Liver (tissue), 9 donors: Measurements from ENCODE around the gene ORM2. TPM values are rescaled to one million over a fixed set of nuclear protein-coding genes. Genes with fewer than 3 reads are reported as not detected.

Experiments
- DNase-seq: peaks from one replicate; pipeline ENCODE4 v3.0.0-alpha.2; 2017; ENCODE audit warnings: low spot score
- H3K27ac ChIP-seq, 2 donors: one replicate each; pipeline ENCODE4 v1.7.0; 2013; ENCODE audit warnings: inconsistent platforms in 2 of 2, low read length in 2 of 2, control low read depth in 1 of 2, low read depth in 1 of 2, mild to moderate bottlenecking in 1 of 2
- H3K27me3 ChIP-seq, 4 donors: one replicate each; pipeline versions ENCODE4 v1.6.1 to v1.7.0; 2013; ENCODE audit warnings: low read length in 3 of 4, inconsistent platforms in 1 of 4, mild to moderate bottlenecking in 1 of 4, moderate library complexity in 1 of 4; ENCODE audit not compliant: control insufficient read depth in 4 of 4, insufficient read depth in 4 of 4
- H3K36me3 ChIP-seq, 4 donors: one replicate each; pipeline versions ENCODE4 v1.6.1 to v1.7.0; 2013; ENCODE audit warnings: low read length in 3 of 4, mild to moderate bottlenecking in 3 of 4, low read depth in 1 of 4, moderate library complexity in 1 of 4; ENCODE audit not compliant: control insufficient read depth in 4 of 4, insufficient read depth in 3 of 4
- H3K4me1 ChIP-seq, 4 donors: one replicate each; pipeline versions ENCODE4 v1.6.1 to v1.7.0; 2013; ENCODE audit warnings: low read length in 3 of 4, mild to moderate bottlenecking in 3 of 4, moderate library complexity in 1 of 4; ENCODE audit not compliant: control insufficient read depth in 4 of 4, insufficient read depth in 4 of 4
- H3K4me3 ChIP-seq, 3 donors: one replicate each; pipeline versions ENCODE4 v1.6.1 to v1.7.0; 2013; ENCODE audit warnings: low read length in 3 of 3, control low read depth in 1 of 3, low read depth in 1 of 3, mild to moderate bottlenecking in 1 of 3
- H3K9ac ChIP-seq, 2 donors: one replicate each; pipeline ENCODE4 v1.7.0; 2013; ENCODE audit warnings: low read length in 2 of 2, mild to moderate bottlenecking in 2 of 2, moderate library complexity in 2 of 2, control low read depth in 1 of 2, low read depth in 1 of 2
- H3K9me3 ChIP-seq, 4 donors: one replicate each; pipeline versions ENCODE4 v1.6.1 to v1.7.0; 2013; ENCODE audit warnings: low read length in 3 of 4; ENCODE audit not compliant: control insufficient read depth in 4 of 4
- ATF3 ChIP-seq: IDR thresholded peaks from 2 replicates; pipeline ENCODE4 v1.6.1; 2016; ENCODE audit warnings: antibody characterized with exemption
- CTCF ChIP-seq: fragments of 150-350 bp; IDR thresholded peaks from 2 replicates; pipeline ENCODE4 v1.5.1; 2017; ENCODE audit warnings: improper control_type of control experiment, low read depth, low read length; ENCODE audit not compliant: missing input control
- EGR1 ChIP-seq, 2 donors: IDR thresholded peaks; 2 replicates each; pipeline ENCODE4 v1.6.1; 2016 to 2018; ENCODE audit warnings: antibody characterized with exemption in 2 of 2, low read depth in 2 of 2
- FOXA1 ChIP-seq: IDR thresholded peaks from 2 replicates; pipeline ENCODE4 v1.6.1; 2016; ENCODE audit warnings: antibody characterized with exemption
- FOXA2 ChIP-seq: IDR thresholded peaks from 2 replicates; pipeline ENCODE4 v1.6.1; 2016; ENCODE audit warnings: antibody characterized with exemption
- GABPA ChIP-seq, 2 donors: IDR thresholded peaks in 1 of 2; conservative IDR thresholded peaks in 1 of 2; 2 replicates each; pipeline ENCODE4 v1.6.1; 2016; ENCODE audit warnings: antibody characterized with exemption in 2 of 2, mild to moderate bottlenecking in 1 of 2, moderate library complexity in 1 of 2
- HNF4A ChIP-seq, 2 donors: conservative IDR thresholded peaks; 2 replicates each; pipeline ENCODE4 v1.6.1; 2016; ENCODE audit warnings: antibody characterized with exemption in 2 of 2, mild to moderate bottlenecking in 2 of 2
- HNF4G ChIP-seq: IDR thresholded peaks from 2 replicates; pipeline ENCODE4 v1.6.1; 2016; ENCODE audit warnings: antibody characterized with exemption
- JUND ChIP-seq, 2 donors: IDR thresholded peaks; 2 replicates each; pipeline ENCODE4 v1.6.1; 2016; ENCODE audit warnings: antibody characterized with exemption in 2 of 2
- MAX ChIP-seq: IDR thresholded peaks from 2 replicates; pipeline ENCODE4 v1.6.1; 2016; ENCODE audit warnings: antibody characterized with exemption
- NR2F2 ChIP-seq: IDR thresholded peaks from 2 replicates; pipeline ENCODE4 v1.6.1; 2016; ENCODE audit warnings: antibody characterized with exemption
- RAD21 ChIP-seq, 2 donors: IDR thresholded peaks; 2 replicates each; pipeline ENCODE4 v1.6.1; 2016; ENCODE audit warnings: antibody characterized with exemption in 2 of 2, mild to moderate bottlenecking in 2 of 2
- REST ChIP-seq: IDR thresholded peaks from 2 replicates; pipeline ENCODE4 v1.6.1; 2016; ENCODE audit warnings: antibody characterized with exemption, mild to moderate bottlenecking
- RXRA ChIP-seq, 2 donors: IDR thresholded peaks; 2 replicates each; pipeline ENCODE4 v1.6.1; 2017 to 2018; ENCODE audit warnings: antibody characterized with exemption in 2 of 2, mild to moderate bottlenecking in 1 of 2
- SP1 ChIP-seq: IDR thresholded peaks from 2 replicates; pipeline ENCODE4 v1.6.1; 2018; ENCODE audit warnings: antibody characterized with exemption, mild to moderate bottlenecking
- TAF1 ChIP-seq: conservative IDR thresholded peaks from 2 replicates; pipeline ENCODE4 v1.6.1; 2016; ENCODE audit warnings: antibody characterized with exemption, mild to moderate bottlenecking
- YY1 ChIP-seq: IDR thresholded peaks from 2 replicates; pipeline ENCODE4 v1.6.1; 2016; ENCODE audit warnings: antibody characterized with exemption, mild to moderate bottlenecking
- ZBTB33 ChIP-seq: IDR thresholded peaks from 2 replicates; pipeline ENCODE4 v1.6.1; 2016; ENCODE audit warnings: antibody characterized with exemption
- WGBS: extraction: QIAGEN DNeasy Blood & Tissue Kit; methylation state at CpG from one replicate; pipeline ENCODE4 v1.1.7; 2013; 5-methylcytosine and 5-hydroxymethylcytosine counted together
- polyA plus RNA-seq, 2 donors: library from polyadenylated mRNA; stranded (reverse) in 1 of 2; unstranded in 1 of 2; fragments of 200-250 nt in 1 of 2; fragments of >200 nt in 1 of 2; fragmentation: Nextera tagmentation in 1 of 2; extraction: Ambion mirVana in 1 of 2; gene quantifications; one replicate each; pipeline versions ENCODE4 v1.2.1 to v1.2.3, GENCODE V29; 2013 to 2015
- total RNA-seq, 2 donors: library from RNA; depleted of rRNA; stranded (reverse); fragments of >200 nt; gene quantifications; one replicate each; pipeline ENCODE4 v1.2.3, GENCODE V29; 2014
- donor health status: healthy.
- donor health status: healthy.
- donor health status: healthy.
- donor health status: healthy.
- donor health status: healthy.

ORM2 gene
- total and polyA plus RNA-seq, 4 donors, result 276 to 7,373 (median 5,310) TPM

GRCh38 chr9:114373960-114374730 lies 44.5 kb downstream of the ORM2 start:
- H3K4me1 ChIP-seq, result peaks cover 0 to 2% (median under 1%) of the 10 kb centered on the region in 4 donors

GRCh38 chr9:114374936-114375335 lies 45.3 kb downstream of the ORM2 start:
- no peak for DNase-seq
- 87% methylated on average over 9 of the region's 9 CpGs for WGBS
- Histone ChIP-seq H3K4me3 (no peak overlapping the region), H3K9me3 (no peaks in the 10 kb centered on the region), H3K9ac (no peak overlapping the region), H3K27ac (no peak overlapping the region), H3K4me1 (no peaks in the 10 kb centered on the region), H3K27me3 (no peaks in the 10 kb centered on the region), H3K36me3 (peaks cover 7 to 37% (median 20%) of the 10 kb centered on the region in 4 donors)
- TF ChIP-seq CTCF (no peak), ATF3 (no peak), HNF4G (no peak), YY1 (no peak), MAX (no peak), SP1 (no peak), FOXA1 (no peak), HNF4A (conservative IDR thresholded peaks at IDR 0.05) (no peak), GABPA (IDR thresholded peaks at IDR 0.05 in 1 of 2, conservative IDR thresholded peaks at IDR 0.05 in 1 of 2) (no peak), TAF1 (no peak), EGR1 (IDR thresholded peaks at IDR 0.05; ENCODE audit: low read depth in 2 of 2) (no peak), RXRA (IDR thresholded peaks at IDR 0.05) (no peak), REST (no peak), RAD21 (IDR thresholded peaks at IDR 0.05) (no peak), NR2F2 (no peak), JUND (IDR thresholded peaks at IDR 0.05) (no peak), FOXA2 (no peak), ZBTB33 (no peak)

More at GRCh38 chr9:114373960-114374730, 44.5 kb downstream of the ORM2 start:
- H3K9ac ChIP-seq, result no peak overlapping the region
- no peak for DNase-seq
- no peaks in the 10 kb centered on the region for H3K9me3 ChIP-seq
- H3K4me3 ChIP-seq, result no peak overlapping the region
- peaks cover 7 to 37% (median 18%) of the 10 kb centered on the region in 4 donors for H3K36me3 ChIP-seq
- H3K27ac ChIP-seq, result no peak overlapping the region
- WGBS, result 92% methylated on average over 16 of the region's 16 CpGs
- H3K27me3 ChIP-seq, result no peaks in the 10 kb centered on the region
- no peak for TF ChIP-seq FOXA1
- no peak for TF ChIP-seq MAX
- TF ChIP-seq JUND (IDR thresholded peaks at IDR 0.05), result no peak
- no peak for TF ChIP-seq NR2F2
- no peak for TF ChIP-seq ZBTB33
- no peak for TF ChIP-seq RAD21 (IDR thresholded peaks at IDR 0.05)
